HTERT RPE-1 (cell line): ENCODE data around the gene CSMD2.

ENCODE experiments used
- in situ Hi-C: fragments of 300-500 bp; cut with MboI; formaldehyde crosslinking; loops from 4 replicates; pipeline ENCODE4 v1.14.3; 2020; ENCODE audit warnings: low sequenced_read_pairs

Gene CSMD2

GRCh38 chr1:33696962-33697361 lies 468.1 kb downstream of the CSMD2 start:
- in situ Hi-C loops: no loop called here

GRCh38 chr1:33696311-33696710 lies 468.7 kb downstream of the CSMD2 start:
- in situ Hi-C loops: no loop called here

- in situ Hi-C loops: no loop called here
Measured at GRCh38 chr1:33692206-33693188, 472.5 kb downstream of the CSMD2 start.

- in situ Hi-C loops: no loop called here
Measured at GRCh38 chr1:33687000-33687399, 478.0 kb downstream of the CSMD2 start.

- in situ Hi-C loops: no loop called here
Measured at GRCh38 chr1:33686551-33686950, 478.5 kb downstream of the CSMD2 start.

GRCh38 chr1:33685256-33685655 lies 479.8 kb downstream of the CSMD2 start:
- in situ Hi-C loops: no loop called here

GRCh38 chr1:33684396-33685179 lies 480.4 kb downstream of the CSMD2 start:
- in situ Hi-C loops: no loop called here

GRCh38 chr1:33683913-33684312 lies 481.1 kb downstream of the CSMD2 start:
- in situ Hi-C loops: no loop called here

GRCh38 chr1:33682371-33682770 lies 482.7 kb downstream of the CSMD2 start:
- in situ Hi-C loops: no loop called here

GRCh38 chr1:33680281-33680840 lies 484.7 kb downstream of the CSMD2 start:
- in situ Hi-C loops: no loop called here

- in situ Hi-C loops: no loop called here
Measured at GRCh38 chr1:33670567-33670966, 494.5 kb downstream of the CSMD2 start.

- in situ Hi-C loops: no loop called here
Measured at GRCh38 chr1:33668695-33669094, 496.3 kb downstream of the CSMD2 start.

GRCh38 chr1:33667386-33668282 lies 497.4 kb downstream of the CSMD2 start:
- in situ Hi-C loops: no loop called here

GRCh38 chr1:33666616-33667015 lies 498.4 kb downstream of the CSMD2 start:
- in situ Hi-C loops: no loop called here

GRCh38 chr1:33661811-33662454 lies 503.1 kb downstream of the CSMD2 start:
- in situ Hi-C loops: no loop called here

GRCh38 chr1:33660956-33661355 lies 504.1 kb downstream of the CSMD2 start:
- in situ Hi-C loops: no loop called here

GRCh38 chr1:33660244-33660643 lies 504.8 kb downstream of the CSMD2 start:
- in situ Hi-C loops: no loop called here

- in situ Hi-C loops: no loop called here
Measured at GRCh38 chr1:33659641-33660040, 505.4 kb downstream of the CSMD2 start.

GRCh38 chr1:33657833-33658232 lies 507.2 kb downstream of the CSMD2 start:
- in situ Hi-C loops: no loop called here

GRCh38 chr1:33656467-33657005 lies 508.5 kb downstream of the CSMD2 start:
- in situ Hi-C loops: no loop called here
